B cell (primary cell): ENCODE measurements around the gene JAK1. TPM values are rescaled to one million over a fixed set of nuclear protein-coding genes. Genes with fewer than 3 reads are reported as not detected.

Experiments
- ATAC-seq: fragments of 200-7000 bp; cut with Tn5 transposase; one replicate; pipeline ENCODE4 v1.10.0; 2021; ENCODE audit warnings: low read depth, mild to moderate bottlenecking, moderate number of reproducible peaks, moderate library complexity
- CTCF ChIA-PET: fragments of 350-600 bp; sonication (Branson Sonifier 250); formaldehyde crosslinking; loops from one replicate; lab custom pipeline; 2021; ENCODE audit warnings: antibody characterized with exemption, inconsistent platforms; lab: Charles Lee
- POLR2A ChIA-PET: fragments of 350-600 bp; sonication (Branson Sonifier 250); formaldehyde crosslinking; loops from one replicate; lab custom pipeline; 2021; ENCODE audit warnings: antibody characterized with exemption; lab: Charles Lee
- DNase-seq: peaks from one replicate; pipeline ENCODE4 v3.0.0; 2013
- H2AFZ ChIP-seq: 2 replicates; pipeline ENCODE4 v1.6.1; 2012; ENCODE audit warnings: mild to moderate bottlenecking, low read depth, low read length; ENCODE audit not compliant: insufficient read depth, poor library complexity, severe bottlenecking
- H3K27ac ChIP-seq, 2 donors: 1 replicate in 1 of 2; 2 replicates in 1 of 2; pipeline ENCODE4 v1.5.1; 2012 to 2013; ENCODE audit warnings: low read length in 2 of 2, mild to moderate bottlenecking in 2 of 2, moderate library complexity in 1 of 2
- H3K27me3 ChIP-seq, 4 experiments: fragments of 200-600 bp in 1 of 4; sonication (generic) in 1 of 4; replicated peaks in 1 of 4; 1 replicate in 2 of 4; 2 replicates in 2 of 4; pipeline versions ENCODE4 v1.6.1 to v1.7.0; 2013 to 2016; ENCODE audit warnings: low read length in 3 of 4, mild to moderate bottlenecking in 2 of 4, mixed read lengths in 1 of 4, moderate library complexity in 1 of 4; ENCODE audit not compliant: insufficient read depth in 4 of 4, control insufficient read depth in 3 of 4; ENCODE audit errors: control extremely low read depth in 1 of 4
- H3K36me3 ChIP-seq, 2 experiments: replicated peaks in 1 of 2; 1 replicate in 1 of 2; 2 replicates in 1 of 2; pipeline versions ENCODE4 v1.6.1 to v1.7.1; 2013; ENCODE audit warnings: low read length in 1 of 2; ENCODE audit not compliant: insufficient read depth in 2 of 2, control insufficient read depth in 1 of 2; ENCODE audit errors: control extremely low read depth in 1 of 2, extremely low read depth in 1 of 2
- H3K4me1 ChIP-seq, 2 donors: fragments of 200-600 bp in 1 of 2; sonication (generic) in 1 of 2; 1 replicate in 1 of 2; 2 replicates in 1 of 2; pipeline versions ENCODE4 v1.5.1 to v1.6.1; 2013 to 2017; ENCODE audit warnings: low read length in 2 of 2; ENCODE audit not compliant: control insufficient read depth in 2 of 2, insufficient read depth in 2 of 2
- H3K4me2 ChIP-seq: replicated peaks from 2 replicates; pipeline ENCODE3; 2012; ENCODE audit warnings: mild to moderate bottlenecking, low read depth, low read length; ENCODE audit not compliant: poor library complexity, severe bottlenecking
- H3K4me3 ChIP-seq, 5 experiments: fragments of 200-600 bp in 1 of 5; sonication (generic) in 1 of 5; 1 replicate in 3 of 5; 2 replicates in 2 of 5; pipeline versions ENCODE4 v1.5.1 to v1.7.0; 2011 to 2016; ENCODE audit warnings: low read length in 4 of 5, mild to moderate bottlenecking in 4 of 5, low read depth in 2 of 5, control low read depth in 1 of 5, moderate library complexity in 1 of 5; ENCODE audit not compliant: insufficient read depth in 1 of 5; ENCODE audit errors: control extremely low read depth in 1 of 5, extremely low read depth in 1 of 5
- H3K79me2 ChIP-seq: fragments of 200-600 bp; sonication (generic); one replicate; pipeline ENCODE4 v1.6.0; 2016; ENCODE audit warnings: low read length; ENCODE audit not compliant: control insufficient read depth, insufficient read depth
- H3K9ac ChIP-seq: fragments of 200-600 bp; sonication (generic); 2 replicates; pipeline ENCODE4 v1.6.1; 2017; ENCODE audit warnings: mild to moderate bottlenecking, low read length, moderate library complexity
- H3K9me3 ChIP-seq, 3 donors: one replicate each; pipeline versions ENCODE4 v1.6.1 to v1.7.1; 2013; ENCODE audit warnings: low read length in 2 of 3; ENCODE audit not compliant: control insufficient read depth in 2 of 3, insufficient read depth in 1 of 3; ENCODE audit errors: control extremely low read depth in 1 of 3
- H4K20me1 ChIP-seq: 2 replicates; pipeline ENCODE4 v1.6.0; 2012; ENCODE audit warnings: mild to moderate bottlenecking, low read length; ENCODE audit not compliant: insufficient read depth, control insufficient read depth, poor library complexity, severe bottlenecking
- H3K27ac Mint-ChIP-seq: one replicate; pipeline ENCODE4 v1.8.0; 2021; ENCODE audit warnings: mixed read lengths
- H3K27me3 Mint-ChIP-seq: one replicate; pipeline ENCODE4 v1.8.0; 2021; ENCODE audit warnings: mixed read lengths
- H3K4me1 Mint-ChIP-seq: one replicate; pipeline ENCODE4 v1.8.0; 2021; ENCODE audit warnings: mixed read lengths
- H3K4me3 Mint-ChIP-seq: one replicate; pipeline ENCODE4 v1.8.0; 2021; ENCODE audit warnings: mixed read lengths
- H3K9me3 Mint-ChIP-seq: one replicate; pipeline ENCODE4 v1.8.0; 2022; ENCODE audit warnings: mixed read lengths; ENCODE audit not compliant: insufficient read depth
- CTCF ChIP-seq: fragments of 200-600 bp; IDR thresholded peaks from one replicate; pipeline ENCODE4 v1.8.0; 2022; ENCODE audit warnings: antibody characterized with exemption, mild to moderate bottlenecking
- EZH2 ChIP-seq: IDR thresholded peaks from 2 replicates; pipeline ENCODE4 v1.6.1; 2012; ENCODE audit warnings: borderline replicate concordance, low read depth, mild to moderate bottlenecking, moderate library complexity, low read length; ENCODE audit not compliant: insufficient read depth, poor library complexity, severe bottlenecking
- WGBS: methylation state at CpG from one replicate; pipeline ENCODE4 v1.1.5; 2013; ENCODE audit warnings: missing lambda C conversion rate; ENCODE audit not compliant: insufficient coverage; 5-methylcytosine and 5-hydroxymethylcytosine counted together
- intact Hi-C: fragments of 100-400 bp; cut with micrococcal nuclease; formaldehyde crosslinking; loops from one replicate; pipeline ENCODE4 v1.10.0; 2022
- polyA plus RNA-seq: library from polyadenylated mRNA; depleted of rRNA; stranded (reverse); fragments of >200 nt; gene quantifications from 2 replicates; pipeline ENCODE4 v1.2.3, GENCODE V29; 2012
- total RNA-seq, 2 donors: library from RNA; stranded (reverse); fragments of 120-200 nt in 1 of 2; gene quantifications; 1 replicate in 1 of 2; 2 replicates in 1 of 2; pipeline versions ENCODE4 v1.2.3 to v1.2.4, GENCODE V29; 2013 to 2022

JAK1 gene
- total and polyA plus RNA-seq, 2 donors (not counting 1 experiment from before 2014, with no cell fraction given): 99.0 to 244 TPM

DNA sequence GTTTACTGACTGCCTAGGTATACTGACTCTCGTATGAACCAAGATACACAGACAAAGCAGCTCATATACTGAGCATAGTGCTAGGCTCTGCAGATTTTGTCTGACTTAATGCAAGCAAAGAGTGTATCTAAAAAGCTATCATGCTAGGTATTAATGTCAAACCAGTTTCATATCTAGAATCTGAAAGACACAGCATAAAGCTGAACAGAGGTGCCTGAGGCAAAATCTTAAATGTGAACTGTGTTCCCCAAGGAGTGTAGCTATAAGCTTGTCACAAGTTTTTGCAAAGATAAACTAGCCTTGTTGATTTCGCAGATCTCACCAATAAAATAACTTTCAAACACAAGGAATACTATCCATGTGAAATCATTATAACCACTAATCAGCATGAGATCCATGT, 18.1 kb downstream of the JAK1 start:
- H3K9me3 Mint-ChIP-seq: no peaks in the 10 kb centered on the region
- no peaks in the 10 kb centered on the region for H3K36me3 ChIP-seq
- ChIA-PET POLR2A (no interaction called here), CTCF (interaction anchor here (0.6 kb wide), 1 partner anchor 54 kb away, joined by 3 read pairs; no protein-coding TSS in a partner anchor)
- H3K4me1 ChIP-seq: peaks cover 56 to 63% of the 10 kb centered on the region in 2 donors
- peak overlapping the region; percentile 26 for H3K4me2 ChIP-seq
- ATAC-seq (no peak), DNase-seq (no peak)
- no peak overlapping the region for H3K4me3 Mint-ChIP-seq
- no peak overlapping the region for H3K27ac Mint-ChIP-seq
- no peak overlapping the region for H2AFZ ChIP-seq
- intact Hi-C loops: no loop called here
- no peak for TF ChIP-seq CTCF
- TF ChIP-seq EZH2: no peak
- H3K9me3 ChIP-seq: no peaks in the 10 kb centered on the region
- no peaks in the 10 kb centered on the region for H3K27me3 Mint-ChIP-seq
- peaks cover 95% of the 10 kb centered on the region for H4K20me1 ChIP-seq
- WGBS: 100% methylated on average over 1 of the region's 2 CpGs
- no peak overlapping the region for H3K27ac ChIP-seq
- H3K27me3 ChIP-seq: no peaks in the 10 kb centered on the region
- H3K9ac ChIP-seq: no peak overlapping the region
- H3K79me2 ChIP-seq: peaks cover 100% of the 10 kb centered on the region
- H3K4me1 Mint-ChIP-seq: peaks cover 80% of the 10 kb centered on the region
- H3K4me3 ChIP-seq: no peak overlapping the region

GRCh38 chr1:64946916-64947315, 19.4 kb downstream of the JAK1 start:
- Histone ChIP-seq H4K20me1 (peaks cover 95% of the 10 kb centered on the region), H3K27ac (peak overlapping the region in 1 of 2 donors; percentile 14), H3K4me1 (peaks cover 49 to 61% of the 10 kb centered on the region in 2 donors), H3K27me3 (no peaks in the 10 kb centered on the region), H3K79me2 (peaks cover 100% of the 10 kb centered on the region), H3K4me3 (no peak overlapping the region), H3K9ac (no peak overlapping the region), H3K4me2 (peak overlapping the region; percentile 16), H3K36me3 (no peaks in the 10 kb centered on the region), H3K9me3 (no peaks in the 10 kb centered on the region), H2AFZ (no peak overlapping the region)
- intact Hi-C loops: no loop called here
- TF ChIP-seq CTCF (no peak), EZH2 (no peak)
- no peaks in the 10 kb centered on the region for H3K27me3 Mint-ChIP-seq
- CTCF ChIA-PET: no interaction called here
- H3K9me3 Mint-ChIP-seq: no peaks in the 10 kb centered on the region
- H3K27ac Mint-ChIP-seq: peak overlapping the region; percentile 39
- H3K4me1 Mint-ChIP-seq: peaks cover 76% of the 10 kb centered on the region
- POLR2A ChIA-PET: no interaction called here
- WGBS: no CpG with 5 or more reads among the region's 1 CpG
- DNase-seq: no peak
- peak overlapping the region; percentile 12 for H3K4me3 Mint-ChIP-seq
- ATAC-seq: no peak
